Measurements from ENCODE around the gene RAF1.

RAF1 gene

DNA sequence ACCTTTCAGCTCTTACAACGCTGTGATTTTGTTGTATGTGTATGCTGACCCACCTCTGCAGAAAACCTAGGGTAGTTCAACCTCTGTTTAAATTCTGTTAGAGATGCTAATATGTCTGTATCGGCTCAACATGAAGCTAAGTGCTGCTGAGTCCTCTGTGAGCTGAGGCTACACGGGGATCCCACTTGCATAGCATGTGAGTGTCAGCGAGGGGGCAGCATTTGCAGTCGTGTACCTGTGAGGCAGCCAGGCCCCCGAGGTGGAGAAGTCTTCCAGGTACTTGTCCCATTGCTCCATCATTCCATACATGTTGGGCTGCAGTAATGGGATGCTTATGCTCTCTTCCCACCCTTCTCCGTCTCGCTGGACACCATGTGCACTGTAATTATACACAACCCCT, 122.3 kb downstream of the RAF1 start:
- no peaks in the 10 kb centered on the region for H3K36me3 Mint-ChIP-seq (ENCODE audit: low read depth)
- H3K4me3 Mint-ChIP-seq = no peak overlapping the region
- H3K27ac Mint-ChIP-seq = no peak overlapping the region
- no peaks in the 10 kb centered on the region for H3K9me3 Mint-ChIP-seq
- H3K27me3 Mint-ChIP-seq (ENCODE audit: low read depth) = no peaks in the 10 kb centered on the region
- DNase-seq (ENCODE audit: low spot score) = no peak
- no peaks in the 10 kb centered on the region for H3K4me1 Mint-ChIP-seq (ENCODE audit: low read depth)

DNA sequence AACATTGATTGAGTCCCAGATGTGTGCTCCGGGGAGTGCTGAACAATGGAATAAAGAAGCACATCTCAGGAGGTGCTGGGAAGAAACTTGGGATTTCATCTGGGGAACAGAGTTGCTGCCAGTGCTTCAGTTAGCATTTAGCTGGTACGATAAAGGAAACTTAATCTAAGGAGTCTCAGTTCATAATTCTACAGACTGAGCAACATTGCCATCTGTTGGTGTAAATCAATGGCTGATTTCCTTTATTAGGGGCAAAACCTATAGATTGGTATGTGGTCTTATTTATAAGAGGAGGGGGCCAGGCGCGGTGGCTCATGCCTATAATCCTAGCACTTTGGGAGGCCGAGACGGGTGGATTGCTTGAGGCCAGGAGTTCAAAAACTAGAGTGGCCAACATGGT, 127.5 kb downstream of the RAF1 start:
- DNase-seq (ENCODE audit: low spot score) = no peak
- H3K4me3 Mint-ChIP-seq = no peak overlapping the region
- no peaks in the 10 kb centered on the region for H3K4me1 Mint-ChIP-seq (ENCODE audit: low read depth)
- peaks cover 1% of the 10 kb centered on the region for H3K36me3 Mint-ChIP-seq (ENCODE audit: low read depth)
- no peaks in the 10 kb centered on the region for H3K27me3 Mint-ChIP-seq (ENCODE audit: low read depth)
- no peak overlapping the region for H3K27ac Mint-ChIP-seq
- no peaks in the 10 kb centered on the region for H3K9me3 Mint-ChIP-seq

Measured in T-helper 2 cell treated with Interferon-gamma antibody and Interleukin-4, amounts not matched to agents 5 μg/mL and 100 μg/mL, for 36 hours (primary cell).